NCI-H2107 treated with DMSO at 0.1 percent for 48 hours (cell line): Measurements from ENCODE around the gene ZCCHC8.

Source experiments
- DNase-seq: peaks from one replicate; lab custom pipeline; 2025; ENCODE audit not compliant: unreplicated experiment; lab: John Stamatoyannopoulos, UW

Gene ZCCHC8

DNA sequence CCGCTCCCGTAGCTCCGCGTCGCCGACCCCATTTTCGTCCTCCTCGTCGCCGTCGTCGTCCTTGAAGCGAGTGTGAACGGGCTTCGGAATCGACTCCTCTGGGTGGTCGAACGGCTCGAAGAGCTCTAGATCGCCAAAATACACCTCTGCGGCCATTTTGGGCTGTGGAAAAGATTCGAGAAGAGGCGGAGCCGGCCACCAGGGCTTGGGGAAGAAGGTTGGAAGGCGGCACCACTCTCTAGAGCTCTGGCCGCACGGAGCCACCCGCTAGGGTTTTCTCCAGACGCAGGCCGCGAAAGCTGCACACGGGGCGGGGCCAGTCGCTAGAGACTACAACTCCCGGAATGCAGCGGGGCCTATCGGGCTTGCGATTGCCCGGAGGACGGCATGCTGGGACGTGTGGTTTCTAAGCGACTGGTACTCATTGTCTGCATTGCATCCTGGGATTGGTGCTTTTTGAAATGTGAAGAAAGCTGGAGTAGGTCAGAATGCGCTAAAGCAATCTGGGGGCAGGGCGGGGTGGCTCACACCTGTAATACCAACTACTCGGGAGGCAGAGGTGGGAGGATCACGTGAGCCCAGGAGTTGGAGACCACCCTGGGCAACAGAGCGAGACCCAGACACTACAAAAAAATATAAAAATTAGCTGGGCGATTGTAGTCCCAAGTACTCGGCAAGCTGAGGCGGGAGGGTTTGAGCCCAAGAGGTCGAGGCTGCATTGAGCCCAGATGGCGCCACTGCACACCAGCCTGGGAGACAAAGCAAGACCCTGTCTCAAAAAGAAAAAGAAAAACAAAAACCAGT is at the start of gene ZCCHC8:
Gene ZCCHC8 (minus strand): TSS at position 248 of the 804 bp plus-strand sequence. CDS start 92 bp downstream, at position 156.
- DNase-seq: peak; percentile 99

GRCh38 chr12:122547330-122547729 is 46.6 kb upstream of the ZCCHC8 start:
- DNase-seq: no peak

GRCh38 chr12:122545855-122546254 is 45.1 kb upstream of the ZCCHC8 start:
- DNase-seq: no peak

DNA sequence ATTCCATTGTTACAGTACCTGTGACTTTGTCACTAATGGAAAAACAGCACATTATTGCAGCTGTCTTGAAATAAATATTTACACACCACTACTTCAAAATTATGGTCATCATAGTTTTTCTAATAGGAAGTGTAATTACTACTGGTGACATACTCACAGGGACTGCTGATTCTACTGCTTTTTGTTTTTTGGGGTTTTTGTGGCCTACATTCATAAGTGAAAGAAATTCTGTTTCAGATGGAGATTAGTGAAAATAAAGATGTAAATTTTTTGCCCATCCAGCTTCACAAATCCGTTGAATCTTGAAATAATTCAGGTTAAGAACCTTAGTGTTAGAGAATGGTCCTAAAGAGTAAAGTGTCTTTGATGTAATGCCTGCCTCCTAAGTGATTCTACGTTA is 43.8 kb upstream of the ZCCHC8 start:
- DNase-seq: no peak

GRCh38 chr12:122538496-122538895 is 37.8 kb upstream of the ZCCHC8 start:
- DNase-seq: no peak

- no peak for DNase-seq
Observed at GRCh38 chr12:122537021-122537420, 36.3 kb upstream of the ZCCHC8 start.

- no peak for DNase-seq
Observed at GRCh38 chr12:122533856-122534255, 33.1 kb upstream of the ZCCHC8 start.

DNA sequence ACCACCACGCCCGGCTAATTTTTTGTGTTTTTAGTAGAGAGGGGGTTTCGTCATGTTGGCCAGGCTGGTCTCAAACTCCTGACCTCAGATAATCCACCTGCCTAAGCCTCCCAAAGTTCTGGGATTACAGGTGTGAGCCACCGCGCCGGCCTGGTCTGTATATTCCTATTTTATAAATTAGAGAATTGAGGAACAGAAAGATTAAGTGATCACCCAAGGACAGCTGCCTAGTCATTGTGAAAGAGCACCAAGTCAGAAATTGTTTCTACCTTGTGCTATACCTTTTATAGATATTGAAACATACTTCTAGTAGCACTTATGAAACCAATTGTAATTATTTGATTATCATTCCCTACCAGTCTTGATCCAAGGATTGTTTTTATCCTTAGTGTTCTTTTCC is 28.3 kb upstream of the ZCCHC8 start:
- no peak for DNase-seq

DNA sequence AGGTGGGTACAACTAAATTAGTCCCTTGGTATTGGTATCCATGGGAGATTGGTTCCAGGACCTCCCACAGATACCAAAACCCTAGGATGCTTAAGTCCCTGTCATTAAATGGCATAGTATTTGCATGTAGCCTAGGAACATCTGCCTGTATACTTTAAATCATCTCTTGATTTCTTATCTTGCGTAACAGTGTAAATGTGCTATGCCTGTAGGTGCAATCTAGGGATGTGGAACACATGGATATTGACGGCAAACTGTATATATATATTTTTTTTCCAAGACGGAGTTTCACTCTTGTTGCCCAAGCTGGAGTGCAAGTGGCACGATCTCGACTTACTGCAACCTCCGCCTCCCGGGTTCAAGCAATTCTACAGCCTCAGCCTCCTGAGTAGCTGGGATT is 27.9 kb upstream of the ZCCHC8 start:
- no peak for DNase-seq

GRCh38 chr12:122527478-122527944 is 26.8 kb upstream of the ZCCHC8 start:
- no peak for DNase-seq

GRCh38 chr12:122526683-122527477 is 26.1 kb upstream of the ZCCHC8 start, which contains the start of the genes KNTC1 and RSRC2:
Gene KNTC1 (plus strand): TSS chr12:122527249. CDS start chr12:122530064, 2,815 bp downstream.
Gene RSRC2 (minus strand): TSS chr12:122526936. CDS start chr12:122526853, 83 bp downstream.
- DNase-seq: peak; percentile 100

DNA sequence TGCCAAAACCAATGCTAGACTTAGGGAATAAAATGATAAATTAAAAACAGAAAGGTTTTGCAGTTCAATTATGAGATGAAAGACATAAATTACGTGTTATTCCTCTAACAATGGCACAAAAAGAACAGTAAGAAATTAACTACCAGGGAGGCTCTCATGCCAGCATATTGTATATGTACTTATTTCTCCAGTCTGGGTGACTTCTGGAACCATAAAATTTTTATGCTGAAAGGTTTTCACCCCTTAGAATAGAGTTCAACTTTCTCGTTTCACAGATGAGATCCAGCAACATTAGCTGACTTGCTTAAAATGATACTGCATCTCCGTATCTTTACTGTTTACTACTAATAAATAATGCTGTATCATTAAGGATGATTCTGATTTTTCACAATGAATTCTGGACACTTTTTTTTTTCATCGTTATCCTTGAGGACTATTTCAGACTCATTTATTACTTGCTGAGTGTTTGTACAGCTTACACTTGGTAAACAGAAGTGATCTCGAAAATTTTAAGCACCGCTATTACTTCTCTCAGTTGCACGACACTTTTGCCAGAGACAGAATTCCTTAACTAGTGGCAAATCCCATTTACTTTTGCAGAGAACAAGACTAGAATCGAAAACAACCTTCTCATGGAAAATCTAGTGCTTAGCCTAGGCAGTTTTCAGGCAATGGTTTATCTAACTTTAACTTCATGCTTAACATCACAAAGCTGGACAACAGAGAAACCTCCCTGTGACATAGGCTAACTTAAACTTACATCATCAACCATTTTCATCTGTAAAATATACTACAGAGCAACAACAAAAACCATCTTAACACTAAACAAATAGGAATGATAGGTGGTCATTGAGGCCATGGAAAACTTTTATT is 23.4 kb upstream of the ZCCHC8 start:
- no peak for DNase-seq

- DNase-seq: no peak
Observed at GRCh38 chr12:122523280-122523679, 22.5 kb upstream of the ZCCHC8 start.

GRCh38 chr12:122520676-122521075 is 19.9 kb upstream of the ZCCHC8 start:
- no peak for DNase-seq

DNA sequence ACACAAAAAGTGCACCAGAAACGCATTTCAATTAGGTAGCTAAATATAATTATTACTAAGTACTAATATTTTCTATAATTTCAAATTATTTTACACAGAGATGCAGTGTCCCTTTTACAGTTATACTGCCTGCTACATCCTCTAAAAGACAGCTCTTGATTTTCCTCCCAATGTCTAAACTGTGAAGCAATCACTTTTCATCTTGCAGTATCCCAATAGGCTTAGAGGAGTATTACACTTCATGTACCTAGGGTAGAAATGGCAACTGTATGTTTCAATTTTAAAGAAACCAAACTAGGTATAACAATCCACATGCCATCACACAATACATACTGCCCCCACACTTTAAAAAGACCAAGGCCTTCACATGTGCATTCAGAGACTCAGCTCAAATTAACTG is 18.7 kb upstream of the ZCCHC8 start:
- no peak for DNase-seq

DNA sequence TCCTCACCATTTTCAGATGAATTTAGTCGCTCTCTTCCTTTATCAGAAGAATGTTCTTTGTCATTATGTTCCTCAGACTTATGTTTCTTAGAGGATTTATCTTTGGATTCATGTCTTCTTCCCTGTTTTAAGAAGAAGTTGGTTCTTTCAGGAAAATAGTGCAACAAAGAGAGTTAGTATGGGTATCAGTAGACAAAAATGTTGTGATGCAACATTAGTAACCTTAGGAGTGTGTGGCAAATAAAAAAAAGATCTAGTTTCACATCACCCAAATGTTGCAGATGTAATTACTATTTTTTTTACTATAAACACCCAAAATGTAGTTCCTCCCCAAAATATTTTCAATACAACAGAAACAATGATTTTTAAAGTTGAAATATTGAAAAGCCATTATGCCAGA is 18.2 kb upstream of the ZCCHC8 start:
- DNase-seq: no peak

DNA sequence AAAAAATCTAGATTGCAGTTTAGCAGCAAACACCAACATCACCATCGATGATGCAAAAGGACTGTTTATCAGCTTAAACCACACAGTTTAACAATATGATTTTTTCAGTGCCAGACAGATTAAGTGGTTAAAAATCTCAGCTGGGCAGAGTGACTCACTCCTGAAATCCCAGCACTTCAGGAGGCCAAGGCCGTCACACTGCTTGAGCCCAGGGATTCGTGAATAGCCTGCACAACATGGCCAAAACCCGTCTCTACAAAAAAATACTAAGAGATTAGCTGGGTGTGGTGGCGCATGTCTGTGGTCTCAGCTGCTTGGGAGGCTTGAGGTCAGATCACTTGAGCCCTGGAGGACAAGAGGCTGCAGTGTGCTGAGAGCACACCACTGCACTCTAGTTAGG is 17.1 kb upstream of the ZCCHC8 start:
- DNase-seq: no peak

DNA sequence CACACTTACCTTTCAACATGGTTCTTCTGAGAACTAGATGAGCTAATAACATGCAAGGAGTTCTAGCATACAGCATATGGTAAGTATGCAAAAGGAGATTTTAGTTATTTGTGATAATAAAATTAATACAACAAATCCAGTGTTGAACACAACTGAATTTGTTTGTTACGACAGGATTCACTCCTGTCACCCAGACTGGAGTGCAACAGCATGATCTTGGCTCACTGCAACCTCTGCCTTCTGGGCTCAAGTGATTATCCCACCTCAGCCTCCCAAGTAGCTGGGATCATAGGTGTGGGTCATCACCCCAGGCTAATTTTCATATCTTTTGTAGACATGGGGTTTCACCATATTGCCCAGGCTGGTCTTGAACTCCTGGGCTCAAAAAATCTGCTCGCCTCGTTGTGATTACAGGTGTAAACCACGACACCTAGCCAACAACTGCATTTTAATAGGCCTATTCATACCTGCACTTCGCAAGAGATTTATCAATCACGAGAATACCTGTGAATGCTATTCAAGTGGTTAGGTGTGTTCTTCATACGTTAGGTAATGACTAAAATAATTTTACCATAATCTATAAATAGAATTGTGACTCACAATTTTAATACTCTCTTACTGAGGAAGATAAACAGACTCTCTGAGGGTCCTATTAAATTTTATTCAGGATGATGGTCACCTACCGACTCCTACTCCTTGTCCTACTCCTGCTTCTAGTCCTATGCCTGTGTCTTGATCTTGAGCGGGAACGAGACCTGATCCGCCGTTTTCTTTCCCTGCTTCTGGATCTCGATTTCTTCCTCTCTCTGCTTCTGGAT is 16.0 kb upstream of the ZCCHC8 start:
- no peak for DNase-seq

DNA sequence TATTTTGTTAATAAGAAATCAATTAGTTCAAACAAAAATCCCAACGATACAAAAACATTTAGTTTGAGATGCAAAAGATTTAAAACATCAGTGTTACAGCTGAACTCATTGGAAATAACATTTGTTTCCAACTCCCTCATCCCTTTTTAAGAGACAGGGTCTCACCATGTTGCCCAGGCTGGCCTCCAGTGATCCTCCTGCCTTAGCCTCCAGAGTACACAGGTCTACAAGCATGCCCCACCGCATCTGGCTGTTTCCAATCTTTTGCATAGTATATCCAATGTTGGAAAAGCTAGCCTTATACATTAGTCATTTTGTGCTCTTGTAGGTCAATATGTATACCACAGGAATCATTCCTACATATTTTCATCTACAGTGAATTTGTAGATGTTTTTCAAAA is 14.5 kb upstream of the ZCCHC8 start:
- DNase-seq: no peak

GRCh38 chr12:122513660-122514059 is 12.9 kb upstream of the ZCCHC8 start:
- DNase-seq: no peak
